ENCODE measurements around the gene SPARC.

- TF ChIP-seq POLR2A (IDR thresholded peaks at IDR 0.05) = no peak
- TF ChIP-seq, protein P1, sequence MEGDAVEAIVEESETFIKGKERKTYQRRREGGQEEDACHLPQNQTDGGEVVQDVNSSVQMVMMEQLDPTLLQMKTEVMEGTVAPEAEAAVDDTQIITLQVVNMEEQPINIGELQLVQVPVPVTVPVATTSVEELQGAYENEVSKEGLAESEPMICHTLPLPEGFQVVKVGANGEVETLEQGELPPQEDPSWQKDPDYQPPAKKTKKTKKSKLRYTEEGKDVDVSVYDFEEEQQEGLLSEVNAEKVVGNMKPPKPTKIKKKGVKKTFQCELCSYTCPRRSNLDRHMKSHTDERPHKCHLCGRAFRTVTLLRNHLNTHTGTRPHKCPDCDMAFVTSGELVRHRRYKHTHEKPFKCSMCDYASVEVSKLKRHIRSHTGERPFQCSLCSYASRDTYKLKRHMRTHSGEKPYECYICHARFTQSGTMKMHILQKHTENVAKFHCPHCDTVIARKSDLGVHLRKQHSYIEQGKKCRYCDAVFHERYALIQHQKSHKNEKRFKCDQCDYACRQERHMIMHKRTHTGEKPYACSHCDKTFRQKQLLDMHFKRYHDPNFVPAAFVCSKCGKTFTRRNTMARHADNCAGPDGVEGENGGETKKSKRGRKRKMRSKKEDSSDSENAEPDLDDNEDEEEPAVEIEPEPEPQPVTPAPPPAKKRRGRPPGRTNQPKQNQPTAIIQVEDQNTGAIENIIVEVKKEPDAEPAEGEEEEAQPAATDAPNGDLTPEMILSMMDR (IDR thresholded peaks at IDR 0.05) = no peak
Measured at GRCh38 chr5:151682751-151683331, 3.9 kb downstream of the SPARC start.
